ENCODE data around the gene UPK3BL1.
A peak's percentile ranks its signal among the peaks of the same experiment; 100 is the strongest.
"Not testable (repeated sequence)": the region's sequence is repeated elsewhere in the genome, so short reads cannot be mapped to it uniquely, and the experiment has no call there.

Gene UPK3BL1, protein sequence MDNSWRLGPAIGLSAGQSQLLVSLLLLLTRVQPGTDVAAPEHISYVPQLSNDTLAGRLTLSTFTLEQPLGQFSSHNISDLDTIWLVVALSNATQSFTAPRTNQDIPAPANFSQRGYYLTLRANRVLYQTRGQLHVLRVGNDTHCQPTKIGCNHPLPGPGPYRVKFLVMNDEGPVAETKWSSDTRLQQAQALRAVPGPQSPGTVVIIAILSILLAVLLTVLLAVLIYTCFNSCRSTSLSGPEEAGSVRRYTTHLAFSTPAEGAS

DNA sequence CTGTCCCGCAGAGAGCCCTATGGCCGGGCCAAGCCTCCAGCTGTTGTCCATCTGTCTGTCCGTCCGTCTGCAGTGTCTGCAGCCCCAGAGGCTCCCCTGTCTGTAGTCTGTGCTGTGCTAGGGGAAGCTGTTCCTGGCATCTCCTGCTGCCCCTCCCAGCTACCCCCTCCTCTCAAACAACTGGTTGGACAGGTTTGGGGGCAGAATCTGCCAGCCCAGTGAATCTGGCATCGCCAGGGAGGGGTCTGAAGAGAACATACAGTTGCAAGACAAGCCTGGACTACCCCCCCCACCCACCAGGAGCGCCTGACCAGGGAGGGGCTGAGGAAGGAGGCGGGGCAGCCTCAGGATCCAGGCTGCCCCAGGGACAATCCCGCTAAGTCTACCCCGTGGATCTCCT is at the start of gene UPK3BL1:
Gene UPK3BL1, minus strand, starts transcription at position 101 of the 400 bp plus-strand sequence. Its CDS starts 50 bp downstream, at position 51.
- H3K4me3 ChIP-seq (ENCODE audit: low read depth, low read length); DNase-seq (ENCODE audit: low read depth): not testable (repeated sequence)

DNA sequence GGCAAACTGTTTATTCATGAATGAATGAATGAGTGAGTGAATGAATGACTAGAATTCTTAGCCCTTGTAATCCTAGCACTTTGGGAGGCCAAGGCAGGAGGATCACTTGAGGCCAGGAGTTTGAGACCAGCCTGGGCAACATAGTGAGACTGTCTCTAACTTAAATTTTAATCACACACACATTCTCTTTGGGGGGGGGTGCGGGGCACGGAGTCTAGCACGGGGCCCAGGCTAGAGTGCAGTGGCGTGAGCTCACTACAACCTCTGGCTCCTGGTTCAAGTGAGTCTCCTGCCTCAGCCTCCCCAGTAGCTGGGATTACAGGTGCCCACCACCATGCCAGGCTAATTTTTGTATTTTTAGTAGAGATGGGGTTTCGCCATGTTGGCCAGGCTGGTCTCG is 48.0 kb upstream of the UPK3BL1 start:
- DNase-seq (ENCODE audit: low read depth); H3K4me3 ChIP-seq (ENCODE audit: low read depth, low read length): not testable (repeated sequence)

DNA sequence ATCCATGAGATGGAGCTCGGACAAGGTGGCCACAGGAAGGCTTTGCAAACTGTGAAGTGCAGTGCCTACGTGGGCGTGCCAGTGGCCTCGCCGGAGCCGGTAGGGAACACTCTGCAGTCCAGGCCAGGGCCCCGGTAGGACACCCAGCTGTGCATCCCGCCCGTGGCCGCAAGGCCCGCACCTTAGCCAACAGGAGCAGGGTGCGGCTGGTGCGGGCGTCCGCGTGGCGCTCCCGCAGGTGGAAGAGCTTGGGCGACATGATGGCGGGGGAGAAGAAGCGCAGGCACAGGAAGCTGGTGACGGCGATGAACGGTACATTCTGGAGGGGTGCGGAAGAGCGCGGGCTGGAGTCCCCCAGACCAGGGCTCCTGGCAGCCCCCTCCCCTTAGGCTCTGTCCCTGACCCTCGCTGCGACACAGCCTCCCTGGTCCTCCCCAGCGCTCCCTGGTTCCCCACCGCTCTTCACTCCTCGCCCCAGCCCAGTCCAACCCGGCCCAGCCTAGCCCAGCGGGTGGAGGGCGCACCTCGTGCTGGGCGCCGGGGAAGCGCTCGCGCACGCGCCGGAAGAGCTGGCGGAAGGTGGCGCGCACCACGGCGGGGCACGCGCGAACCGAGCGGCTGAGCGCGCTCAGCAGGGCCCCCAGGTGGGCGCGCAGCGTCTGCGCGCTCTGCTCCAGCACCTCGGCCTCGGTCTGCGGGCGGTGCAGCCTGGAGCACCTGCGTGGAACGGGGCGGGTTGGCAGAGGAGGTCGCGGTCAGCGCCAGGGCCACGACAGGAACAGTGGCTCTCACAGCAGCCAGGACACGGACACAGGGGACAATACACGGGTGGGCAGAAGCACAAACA is 47.1 kb upstream of the UPK3BL1 start:
- DNase-seq (ENCODE audit: low read depth) = not testable (repeated sequence)
- H3K4me3 ChIP-seq (ENCODE audit: low read depth, low read length) = peak overlapping the region; percentile 39

DNA sequence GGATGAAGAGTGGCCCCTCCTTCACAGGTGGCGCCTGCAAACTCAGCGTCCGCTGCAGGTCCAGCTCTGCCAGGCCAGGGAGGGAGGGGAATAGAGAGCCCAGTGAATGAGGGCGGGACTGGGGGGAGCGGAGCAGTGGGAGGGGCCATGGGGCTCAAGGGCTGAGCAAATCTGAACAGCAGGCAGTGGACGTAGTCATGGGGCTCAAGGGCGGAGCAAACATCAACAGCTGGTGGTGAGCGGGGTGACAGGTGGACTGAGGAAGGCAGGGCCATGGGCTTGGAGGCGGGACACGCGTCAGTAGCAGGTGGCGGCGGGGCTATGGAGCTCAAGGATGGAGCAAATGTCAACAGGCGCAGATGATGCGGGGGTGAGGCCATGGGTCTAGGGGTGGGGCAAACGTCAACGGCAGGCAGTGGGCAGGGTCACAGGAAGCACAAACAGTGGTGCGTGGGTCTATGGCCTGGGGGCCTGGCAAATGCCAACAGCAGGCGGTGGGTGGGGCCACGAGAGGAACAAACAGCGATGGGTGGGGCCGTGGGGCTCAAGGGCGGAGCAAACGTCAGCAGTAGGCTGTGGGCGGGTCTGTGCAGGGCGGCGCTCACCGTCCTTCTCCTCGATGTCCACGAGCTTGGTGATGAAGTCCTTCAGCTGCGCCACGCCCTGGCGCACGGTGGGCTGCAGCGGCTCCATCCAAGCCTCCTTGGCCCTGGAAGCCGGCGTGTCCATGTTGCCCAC is 45.9 kb upstream of the UPK3BL1 start:
- H3K4me3 ChIP-seq (ENCODE audit: low read depth, low read length); DNase-seq (ENCODE audit: low read depth): not testable (repeated sequence)

DNA sequence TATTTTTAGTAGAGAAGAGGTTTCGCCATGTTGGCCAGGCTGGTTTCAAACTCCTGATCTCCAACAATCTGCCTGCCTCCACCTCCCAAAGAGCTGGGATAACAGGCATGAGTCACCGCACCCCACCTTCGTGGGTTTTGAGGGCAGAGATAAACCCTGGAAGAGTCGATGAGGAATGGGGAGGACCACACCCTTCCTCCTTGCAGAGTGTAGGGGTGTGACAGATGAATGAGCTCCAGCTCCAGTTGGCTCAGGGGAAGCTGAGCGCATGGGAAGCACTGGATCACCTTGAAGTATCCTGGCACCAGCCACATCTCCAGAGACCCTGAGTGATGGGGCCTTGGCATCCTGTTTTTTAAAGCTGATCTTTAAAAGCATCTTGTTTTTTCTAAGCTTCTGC is 40.0 kb upstream of the UPK3BL1 start:
- not testable (repeated sequence) for H3K4me3 ChIP-seq (ENCODE audit: low read depth, low read length); DNase-seq (ENCODE audit: low read depth)

DNA sequence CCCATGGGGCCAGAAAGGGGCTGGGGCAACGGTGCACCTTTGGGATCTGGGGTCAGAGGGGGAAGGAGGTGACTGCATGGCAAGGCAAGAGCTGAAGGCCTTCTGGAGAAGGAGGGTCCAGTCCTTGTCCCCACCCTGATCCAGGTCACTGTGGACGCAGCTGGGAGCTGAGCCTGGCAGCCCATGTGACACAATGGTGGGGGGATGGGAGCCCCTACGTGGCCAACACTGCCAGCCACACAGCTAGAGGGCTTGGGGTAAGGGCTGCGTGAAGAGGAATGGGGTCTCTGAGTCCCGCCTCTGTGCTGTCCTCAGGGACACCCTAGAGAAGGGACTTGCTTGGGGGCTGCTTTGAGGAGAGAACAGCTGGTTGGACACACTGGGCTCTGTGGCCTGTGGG is 38.2 kb upstream of the UPK3BL1 start:
- not testable (repeated sequence) for H3K4me3 ChIP-seq (ENCODE audit: low read depth, low read length); DNase-seq (ENCODE audit: low read depth)

DNA sequence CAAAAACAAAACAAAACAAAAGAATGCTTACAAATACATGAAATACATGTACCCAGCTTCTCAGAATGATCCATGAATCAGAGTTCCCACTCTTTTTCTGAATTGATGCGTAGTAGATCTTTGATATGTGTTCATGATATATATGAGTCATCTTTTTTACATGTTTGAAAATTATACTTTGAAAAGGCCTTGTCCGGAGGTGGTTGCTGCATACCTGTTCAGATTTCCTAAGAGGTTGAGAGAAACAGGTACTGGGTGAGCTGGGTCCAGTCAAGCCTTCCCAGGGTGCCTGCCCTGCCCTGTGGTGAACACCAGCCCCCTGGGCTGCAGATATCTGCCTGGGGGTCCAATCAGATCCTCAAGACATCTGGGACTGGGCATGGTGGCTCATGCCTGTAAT is 33.0 kb upstream of the UPK3BL1 start:
- not testable (repeated sequence) for DNase-seq (ENCODE audit: low read depth); H3K4me3 ChIP-seq (ENCODE audit: low read depth, low read length)

DNA sequence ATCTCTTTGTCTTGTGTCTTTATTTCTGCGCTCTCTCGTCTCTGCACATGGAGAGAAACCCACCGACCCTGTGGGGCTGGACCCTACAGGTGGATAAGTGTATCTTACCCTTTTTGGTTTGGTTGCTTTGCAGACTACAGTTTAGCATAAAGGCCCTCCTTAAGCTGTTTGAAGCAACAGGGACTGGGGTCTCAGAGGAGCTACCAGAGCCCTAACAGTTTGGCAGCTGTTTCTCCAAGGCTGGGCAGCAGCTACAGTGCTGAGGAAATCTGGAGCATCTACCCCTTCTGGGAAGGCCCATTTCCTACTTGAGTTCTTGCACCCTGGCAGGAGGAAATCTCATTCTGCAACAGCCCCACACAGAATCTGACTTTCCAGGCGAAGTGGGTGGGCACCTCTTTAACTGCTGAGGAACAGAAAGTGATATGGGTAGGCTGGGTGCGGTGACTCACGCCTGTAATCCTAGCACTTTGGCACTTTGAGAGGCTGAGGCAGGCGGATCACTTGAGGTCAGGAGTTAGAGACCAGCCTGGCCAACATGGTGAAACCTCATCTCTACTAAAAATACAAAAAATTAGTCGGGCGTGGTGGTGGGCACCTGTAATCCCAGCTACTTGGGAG is 31.0 kb upstream of the UPK3BL1 start:
- DNase-seq (ENCODE audit: low read depth) = not testable (repeated sequence)

DNA sequence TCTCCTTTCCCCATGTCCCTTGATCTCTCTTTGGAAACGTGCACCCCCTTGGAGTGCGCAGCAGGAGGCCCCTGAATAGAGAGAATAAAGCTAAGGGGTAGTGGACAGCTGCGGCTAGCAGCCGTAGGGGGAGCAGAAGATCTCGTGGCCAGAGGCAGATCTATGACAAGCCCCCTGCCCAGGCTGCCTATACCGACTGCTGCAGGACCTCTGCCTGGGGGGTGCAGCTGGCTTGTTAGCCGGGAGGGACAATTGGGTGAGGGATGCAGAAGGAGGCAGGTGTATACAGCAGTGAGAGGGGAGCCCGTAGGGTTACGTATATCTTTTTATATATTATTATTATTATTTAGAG is 29.3 kb upstream of the UPK3BL1 start:
- not testable (repeated sequence) for H3K4me3 ChIP-seq (ENCODE audit: low read depth, low read length); DNase-seq (ENCODE audit: low read depth)

More for the DNA sequence above, 31.0 kb upstream of the UPK3BL1 start:
- H3K4me3 ChIP-seq (ENCODE audit: low read depth, low read length) = not testable (repeated sequence)

DNA sequence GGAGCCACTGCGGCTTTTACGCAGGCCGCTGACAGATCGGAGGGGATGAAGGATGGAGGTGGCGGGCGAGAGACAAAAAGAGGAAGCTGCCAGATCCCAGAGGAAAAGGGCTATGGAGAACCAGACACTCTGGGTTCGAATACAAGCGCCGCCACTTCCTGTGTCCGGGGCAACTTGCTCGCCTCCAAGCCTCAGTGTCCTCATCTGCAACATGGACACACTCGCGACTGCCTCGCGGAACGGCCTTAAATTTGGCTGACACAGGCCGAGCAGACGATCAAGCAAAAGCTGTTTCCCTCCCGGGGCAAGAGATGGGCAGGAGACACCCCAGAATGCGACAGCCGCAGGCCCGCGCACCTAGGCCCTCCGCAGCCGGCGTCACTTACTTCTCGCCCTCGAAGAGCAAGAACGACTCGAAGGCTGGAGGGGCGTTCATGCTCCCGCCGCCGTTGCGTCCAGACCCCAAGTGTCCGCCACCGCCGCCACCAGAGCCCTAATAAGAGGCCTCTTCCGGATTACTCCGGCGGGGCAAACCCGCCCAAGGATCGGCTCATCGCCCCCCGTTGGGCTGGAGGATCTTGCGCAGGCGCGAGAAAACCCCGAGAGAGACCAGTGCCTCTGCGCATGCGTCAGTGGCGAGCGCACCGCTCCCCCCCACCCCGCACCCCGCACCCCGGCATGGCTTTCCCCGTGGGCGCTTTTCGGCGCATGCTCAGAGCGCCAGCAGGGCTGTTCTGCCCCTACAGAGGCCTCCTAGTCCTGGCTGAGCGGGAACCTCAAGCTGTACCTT is 28.8 kb upstream of the UPK3BL1 start, which contains the start of gene POLR2J2:
Gene POLR2J2, minus strand, starts transcription at position 498 of the 790 bp plus-strand sequence. Its CDS starts 62 bp downstream, at position 436.
- peak; percentile 57 for DNase-seq (ENCODE audit: low read depth)
- peak within 1 kb of the TSS; percentile 59 for H3K4me3 ChIP-seq (ENCODE audit: low read depth, low read length)

DNA sequence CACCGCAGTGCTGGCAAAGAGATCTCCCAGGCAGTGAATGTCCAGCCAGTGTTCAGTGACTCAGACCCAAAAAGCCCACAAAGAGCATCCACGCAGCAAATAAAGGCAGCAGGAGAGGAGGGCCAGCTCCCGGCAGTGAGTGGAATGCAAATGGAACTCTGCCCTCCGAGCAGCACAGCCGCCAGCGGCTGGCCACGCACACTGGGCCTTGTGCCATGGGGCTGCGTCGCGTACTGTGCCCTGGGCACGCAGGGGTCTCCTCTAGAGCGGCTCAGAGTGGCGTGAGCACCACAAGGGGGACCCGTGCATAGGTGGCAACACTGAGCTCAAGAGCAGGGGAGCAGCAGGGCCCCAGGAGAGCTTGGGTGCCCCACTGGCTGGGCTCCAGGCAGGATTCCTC is 24.9 kb upstream of the UPK3BL1 start:
- H3K4me3 ChIP-seq (ENCODE audit: low read depth, low read length); DNase-seq (ENCODE audit: low read depth): not testable (repeated sequence)

More for the DNA sequence above, 28.8 kb upstream of the UPK3BL1 start, which contains the start of gene POLR2J2:
- TF ChIP-seq, protein P1, sequence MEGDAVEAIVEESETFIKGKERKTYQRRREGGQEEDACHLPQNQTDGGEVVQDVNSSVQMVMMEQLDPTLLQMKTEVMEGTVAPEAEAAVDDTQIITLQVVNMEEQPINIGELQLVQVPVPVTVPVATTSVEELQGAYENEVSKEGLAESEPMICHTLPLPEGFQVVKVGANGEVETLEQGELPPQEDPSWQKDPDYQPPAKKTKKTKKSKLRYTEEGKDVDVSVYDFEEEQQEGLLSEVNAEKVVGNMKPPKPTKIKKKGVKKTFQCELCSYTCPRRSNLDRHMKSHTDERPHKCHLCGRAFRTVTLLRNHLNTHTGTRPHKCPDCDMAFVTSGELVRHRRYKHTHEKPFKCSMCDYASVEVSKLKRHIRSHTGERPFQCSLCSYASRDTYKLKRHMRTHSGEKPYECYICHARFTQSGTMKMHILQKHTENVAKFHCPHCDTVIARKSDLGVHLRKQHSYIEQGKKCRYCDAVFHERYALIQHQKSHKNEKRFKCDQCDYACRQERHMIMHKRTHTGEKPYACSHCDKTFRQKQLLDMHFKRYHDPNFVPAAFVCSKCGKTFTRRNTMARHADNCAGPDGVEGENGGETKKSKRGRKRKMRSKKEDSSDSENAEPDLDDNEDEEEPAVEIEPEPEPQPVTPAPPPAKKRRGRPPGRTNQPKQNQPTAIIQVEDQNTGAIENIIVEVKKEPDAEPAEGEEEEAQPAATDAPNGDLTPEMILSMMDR (IDR thresholded peaks at IDR 0.05; ENCODE audit: low read depth, low read length, missing control alignments) = peak; percentile 13

DNA sequence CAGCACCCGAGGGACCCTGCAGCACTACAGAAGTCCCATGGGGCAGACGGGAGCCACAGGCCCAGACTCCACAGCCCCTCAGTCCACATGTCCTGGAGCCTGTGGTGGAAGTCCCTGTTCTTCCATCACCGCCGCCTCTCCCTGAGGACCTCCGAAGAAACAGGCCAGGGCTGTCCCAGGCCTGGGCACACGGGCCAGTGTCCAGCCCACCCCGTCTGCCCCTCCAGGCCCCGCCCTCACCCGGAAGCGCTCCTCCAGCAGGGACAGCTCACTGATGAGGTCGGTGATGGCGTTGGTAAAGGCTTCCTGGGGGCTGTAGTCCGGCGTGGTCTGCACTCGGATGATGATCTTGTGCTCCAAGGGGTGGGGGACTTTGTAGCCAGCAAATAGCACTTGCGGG is 24.3 kb upstream of the UPK3BL1 start:
- DNase-seq (ENCODE audit: low read depth); H3K4me3 ChIP-seq (ENCODE audit: low read depth, low read length): not testable (repeated sequence)

DNA sequence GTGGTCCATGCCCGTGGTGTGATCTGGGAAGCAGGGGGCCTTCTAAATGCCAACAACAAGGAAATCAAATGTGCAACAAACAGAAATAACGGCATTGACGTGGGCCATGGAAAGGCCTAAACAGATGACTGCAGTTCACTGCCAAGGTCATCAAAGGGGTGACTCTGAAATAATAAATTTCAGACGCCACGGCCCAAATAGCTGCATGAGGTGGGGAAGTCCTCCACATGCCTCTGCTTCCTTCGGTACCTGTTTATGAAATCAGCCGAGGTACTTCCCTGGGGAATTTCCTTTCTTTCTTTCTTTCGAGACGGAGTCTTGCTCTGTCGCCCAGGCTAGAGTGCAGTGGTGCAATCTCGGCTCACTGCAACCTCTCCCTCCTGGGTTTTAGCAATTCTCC is 22.2 kb upstream of the UPK3BL1 start:
- not testable (repeated sequence) for DNase-seq (ENCODE audit: low read depth); H3K4me3 ChIP-seq (ENCODE audit: low read depth, low read length)

DNA sequence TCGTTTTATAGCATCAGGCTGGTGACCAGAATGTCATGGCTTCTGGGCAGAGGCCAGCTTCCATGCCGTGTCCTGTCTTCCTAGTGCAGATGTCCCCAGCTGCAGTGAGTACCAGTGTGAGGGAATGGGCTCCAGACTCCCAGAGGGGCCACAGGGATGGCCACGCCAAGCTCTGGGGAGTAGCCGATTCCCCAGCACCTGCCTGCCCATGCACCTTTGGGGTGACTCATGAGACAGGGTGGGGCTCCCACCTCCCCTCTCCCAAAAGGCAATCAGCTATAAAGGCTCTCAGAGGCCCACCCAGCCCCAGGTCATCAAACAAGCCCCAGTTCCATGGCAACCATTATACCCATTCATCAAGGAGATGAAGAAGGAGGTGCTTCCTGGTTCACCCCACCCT is 7.3 kb upstream of the UPK3BL1 start, which contains the start of gene SPDYE2B:
Gene SPDYE2B, plus strand, starts transcription at position 396 of the 400 bp plus-strand sequence. CDS start 2,030 bp downstream, outside the sequence.
- not testable (repeated sequence) for H3K4me3 ChIP-seq (ENCODE audit: low read depth, low read length); DNase-seq (ENCODE audit: low read depth)

DNA sequence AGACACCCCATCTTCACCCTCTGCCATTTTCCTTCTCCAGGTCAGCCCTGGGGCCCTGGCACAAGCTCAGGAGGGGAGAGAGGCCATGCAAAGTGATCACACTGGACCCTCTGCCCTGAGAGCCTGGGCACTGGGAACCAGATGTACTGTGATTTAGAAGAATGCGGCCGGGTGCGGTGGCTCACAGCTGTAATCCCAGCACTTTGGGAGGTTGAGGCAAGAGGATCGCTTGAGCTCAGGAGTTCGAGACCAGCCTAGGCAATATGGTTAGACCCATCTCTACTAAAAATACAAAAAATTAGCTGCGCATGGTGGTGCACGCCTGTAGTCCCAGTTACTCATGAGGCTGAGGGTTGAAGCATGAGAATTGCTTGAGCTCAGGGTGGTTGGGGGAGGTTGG is 5.2 kb upstream of the UPK3BL1 start:
- not testable (repeated sequence) for DNase-seq (ENCODE audit: low read depth); H3K4me3 ChIP-seq (ENCODE audit: low read depth, low read length)

DNA sequence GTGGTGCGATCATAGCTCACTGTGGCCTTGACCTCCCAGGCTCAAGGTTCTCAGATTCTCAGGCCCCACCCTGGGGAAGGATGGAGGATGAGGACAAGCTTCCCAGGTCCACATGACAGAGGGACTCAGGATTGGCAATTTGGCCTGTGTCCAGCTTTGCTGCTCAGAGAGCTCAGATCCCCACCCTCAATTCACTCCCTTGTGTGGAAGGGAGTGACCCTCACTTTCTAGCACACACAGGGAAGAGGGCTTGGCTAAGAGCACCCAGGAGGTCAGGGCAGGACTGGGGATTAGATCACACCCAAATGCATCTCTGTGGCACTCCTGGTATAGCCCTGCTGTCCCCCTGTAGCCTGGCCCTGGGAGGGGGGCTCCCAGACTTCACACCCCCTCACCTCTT is 813 bp upstream of the UPK3BL1 start:
- H3K4me3 ChIP-seq (ENCODE audit: low read depth, low read length); DNase-seq (ENCODE audit: low read depth): not testable (repeated sequence)

DNA sequence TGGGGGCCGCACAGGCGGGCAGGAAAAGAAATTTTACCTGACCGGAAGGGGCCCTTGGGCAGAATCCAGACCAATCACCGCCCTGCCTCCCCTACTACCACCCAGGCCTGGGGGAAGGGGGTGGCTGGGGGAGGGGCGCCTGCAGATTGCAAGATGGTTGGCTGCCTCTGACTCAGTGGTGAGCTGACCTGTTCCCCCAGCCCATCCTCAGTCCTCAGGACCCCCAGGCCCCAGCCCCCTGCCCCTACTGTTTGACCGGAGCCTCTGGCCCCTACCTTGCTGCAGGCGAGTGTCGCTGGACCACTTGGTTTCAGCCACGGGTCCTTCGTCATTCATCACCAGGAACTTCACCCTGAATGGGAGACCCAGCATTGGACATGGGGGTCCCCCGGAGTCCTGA is 3.7 kb downstream of the UPK3BL1 start:
- DNase-seq (ENCODE audit: low read depth); H3K4me3 ChIP-seq (ENCODE audit: low read depth, low read length): not testable (repeated sequence)

Data from GM12864 (cell line).